GM11168 (cell line): Measurements from ENCODE around the gene GPRC5B.

Source experiments
- in situ Hi-C: fragments of 300-500 bp; cut with MboI; formaldehyde crosslinking; loops from one replicate; pipeline ENCODE4 v1.12.0; 2022; ENCODE audit warnings: low sequenced_read_pairs; ENCODE audit not compliant: unreplicated experiment

Gene GPRC5B

DNA sequence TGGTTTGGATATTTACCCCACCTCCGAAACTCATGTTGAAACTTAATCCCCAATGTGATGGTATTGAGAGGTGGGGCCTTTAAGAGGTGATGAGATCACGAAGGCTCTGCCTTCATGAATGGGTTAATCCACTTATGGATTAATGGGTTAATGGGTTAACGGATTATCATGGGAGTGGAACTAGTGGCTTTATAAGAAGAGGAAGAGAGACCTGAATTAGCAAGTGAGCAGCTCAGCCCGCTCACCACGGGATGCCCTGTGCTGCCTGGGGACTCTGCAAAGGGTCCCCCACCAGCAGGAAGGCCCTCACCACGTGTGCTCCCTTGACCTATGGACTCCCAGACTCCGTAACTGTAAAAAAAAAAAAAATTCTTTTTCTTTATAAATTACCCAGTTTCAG lies 16.5 kb upstream of the GPRC5B start:
- in situ Hi-C loops: loop anchor here (10.0 to 25.0 kb wide), 2 partner anchors 404 to 486 kb away; no protein-coding TSS in a partner anchor

DNA sequence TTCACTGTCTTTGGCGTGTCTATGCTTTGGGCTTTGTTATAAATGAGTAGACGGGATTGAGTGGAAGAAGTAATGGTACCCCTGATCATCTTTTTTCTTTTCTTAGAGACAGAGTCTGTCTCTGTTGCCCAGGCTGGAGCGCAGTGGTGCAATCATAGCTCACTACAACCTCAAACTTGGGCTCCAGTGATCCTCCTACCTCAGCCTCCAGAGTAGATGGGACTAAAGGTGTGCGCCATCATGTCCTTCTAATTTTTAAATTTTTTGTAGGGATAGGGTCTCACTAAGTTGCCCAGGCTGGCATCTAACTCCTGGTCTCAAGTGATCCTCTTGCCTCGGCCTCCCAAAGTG lies 14.9 kb upstream of the GPRC5B start:
- in situ Hi-C loops: no loop called here

DNA sequence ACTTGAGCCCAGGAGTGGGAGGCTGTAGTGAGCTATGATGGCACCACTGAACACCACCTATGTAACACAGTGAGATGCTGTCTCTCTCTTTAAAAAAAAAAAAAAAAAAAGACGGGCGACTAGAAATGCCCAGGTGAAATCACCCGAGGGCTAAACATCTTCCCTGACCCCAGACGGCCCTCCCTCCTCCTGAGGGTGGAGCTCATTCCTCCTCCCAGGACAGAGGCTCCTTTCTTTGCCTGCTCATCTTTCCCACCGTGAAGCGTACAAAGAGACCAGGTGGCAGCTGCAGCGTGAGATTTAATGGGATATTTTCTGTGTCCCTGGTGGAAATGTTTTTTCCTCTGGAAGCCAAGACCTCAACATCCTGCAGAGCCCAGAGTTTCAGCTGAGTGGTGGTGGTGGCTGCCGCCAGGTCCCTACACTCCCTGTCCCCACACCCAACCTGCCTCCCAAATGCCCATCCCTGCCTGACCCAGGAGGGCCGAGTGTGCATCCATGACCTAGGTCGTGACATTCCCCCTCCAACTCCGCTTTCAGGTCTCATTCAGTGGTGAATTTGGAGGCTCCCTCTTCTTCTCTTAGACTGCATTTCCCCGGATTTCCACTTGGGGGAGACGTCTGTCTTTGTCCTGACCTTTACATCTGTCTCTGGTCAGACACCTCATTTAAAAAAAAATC lies 14.4 kb upstream of the GPRC5B start:
- in situ Hi-C loops: no loop called here

DNA sequence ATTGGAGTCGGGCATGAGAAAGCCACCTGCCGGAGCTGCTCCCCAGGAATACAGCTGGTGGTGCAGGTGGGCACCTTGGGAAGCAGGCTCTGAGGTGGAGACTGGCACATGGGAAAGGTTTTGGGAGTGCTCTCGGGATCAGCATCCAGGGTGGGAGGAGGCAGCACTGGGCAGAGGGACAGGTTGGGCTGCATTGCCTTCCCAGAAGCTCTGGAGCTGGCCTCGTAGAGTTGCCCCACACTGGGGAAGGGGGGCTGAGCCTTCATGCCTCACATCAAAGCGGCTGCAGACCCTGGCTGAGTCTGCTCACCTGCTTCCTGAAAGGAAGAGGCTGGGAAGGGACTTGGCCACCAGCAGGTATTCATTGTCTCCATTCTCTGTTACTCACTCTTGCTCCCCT lies 13.5 kb upstream of the GPRC5B start:
- in situ Hi-C loops: no loop called here

DNA sequence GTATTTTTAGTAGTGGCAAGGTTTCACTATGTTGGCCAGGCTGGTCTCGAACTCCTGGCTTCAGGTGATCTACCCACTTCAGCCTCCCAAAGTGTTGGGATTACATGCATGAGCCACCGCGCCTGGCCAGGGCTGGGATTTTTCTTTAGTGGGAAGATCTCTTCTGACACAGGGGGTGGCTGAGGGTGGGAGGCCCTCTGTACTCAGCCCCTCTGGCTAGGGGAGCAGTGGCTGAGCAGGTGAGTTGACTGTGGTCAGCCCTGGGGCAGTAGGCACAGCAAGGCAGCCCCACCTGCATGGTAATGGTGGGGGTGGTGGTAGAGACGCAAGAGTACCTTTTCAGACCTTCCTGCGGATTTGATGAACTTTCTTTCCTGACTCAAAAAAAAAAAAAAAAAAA lies 12.3 kb upstream of the GPRC5B start:
- in situ Hi-C loops: no loop called here

DNA sequence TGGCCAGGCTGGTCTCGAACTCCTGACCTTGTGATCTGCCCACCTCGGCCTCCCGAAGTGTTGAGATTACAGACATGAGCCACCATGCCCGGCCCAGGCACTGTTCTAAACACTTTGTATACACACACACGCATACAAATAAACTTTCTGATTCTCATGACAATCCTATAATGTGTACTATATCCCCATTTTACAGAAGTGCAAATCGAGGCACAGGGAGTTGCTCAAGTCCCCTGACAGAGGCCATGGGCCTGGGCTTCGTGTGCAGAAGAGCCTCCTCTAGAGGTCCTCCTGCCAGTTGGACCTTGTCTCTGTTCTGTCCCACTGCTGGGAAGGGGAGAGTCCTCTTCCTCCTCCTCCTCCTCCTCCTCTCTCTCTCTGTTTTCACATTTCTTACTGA lies 9.9 kb upstream of the GPRC5B start:
- in situ Hi-C loops: no loop called here

DNA sequence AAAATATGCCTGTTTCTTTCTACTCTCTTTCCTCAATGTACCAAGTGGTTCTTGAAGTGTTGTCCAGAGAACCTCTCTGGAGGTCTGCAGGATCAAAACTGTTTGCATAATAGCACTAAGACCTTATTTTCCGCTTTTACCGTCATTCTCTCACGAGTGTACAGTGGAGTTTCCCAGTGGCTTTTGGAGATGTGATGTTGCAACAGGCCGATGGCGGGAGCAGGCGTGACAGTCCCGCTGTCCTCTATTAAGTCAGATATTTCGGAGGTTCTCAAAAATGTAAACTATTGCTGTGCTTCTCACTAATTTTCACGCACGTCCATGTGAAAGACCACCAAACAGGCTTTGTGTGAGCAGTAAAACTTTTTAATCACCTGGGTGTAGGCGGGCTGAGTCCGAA lies 8.3 kb upstream of the GPRC5B start:
- in situ Hi-C loops: no loop called here

DNA sequence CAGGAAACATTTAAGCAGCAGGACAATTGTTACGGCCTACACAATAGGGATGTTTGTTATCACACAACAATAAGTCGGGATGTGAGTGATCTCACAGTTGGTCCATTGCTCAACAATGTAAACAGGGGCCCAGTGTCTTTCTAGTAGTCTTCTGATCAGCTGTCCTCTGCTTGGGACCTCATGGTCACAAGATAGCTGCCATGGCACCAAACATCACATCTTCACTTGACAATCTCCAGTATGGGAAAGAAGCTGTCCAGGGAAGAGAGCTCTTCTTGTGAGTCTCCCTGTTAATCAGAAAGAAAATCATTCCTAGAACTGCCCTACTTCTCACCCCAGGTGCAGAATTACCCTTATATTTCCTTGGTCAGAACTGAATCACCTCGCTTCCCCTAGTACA lies 6.3 kb upstream of the GPRC5B start:
- in situ Hi-C loops: no loop called here

DNA sequence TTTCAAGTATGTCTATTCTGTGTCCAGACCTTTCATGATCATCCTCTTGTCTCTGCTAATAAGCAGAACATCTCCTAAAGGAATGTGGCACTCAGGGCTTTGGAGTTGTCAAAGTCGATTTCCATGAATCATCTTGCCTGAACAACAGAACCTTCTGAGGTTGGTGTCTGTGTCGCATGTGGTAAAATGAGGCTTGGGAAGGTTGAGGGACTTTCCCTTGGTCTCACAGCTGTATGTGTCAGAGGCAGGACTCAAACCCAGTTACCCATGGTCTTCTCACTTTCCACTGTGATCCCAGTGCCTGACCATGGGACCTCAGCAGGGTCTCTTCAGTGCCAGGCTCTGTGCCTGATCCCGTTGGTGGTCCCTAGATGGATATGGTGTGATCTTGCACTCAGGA lies 4.2 kb upstream of the GPRC5B start:
- in situ Hi-C loops: loop anchor here (10.0 kb wide), 1 partner anchor 314 kb away; no protein-coding TSS in a partner anchor

DNA sequence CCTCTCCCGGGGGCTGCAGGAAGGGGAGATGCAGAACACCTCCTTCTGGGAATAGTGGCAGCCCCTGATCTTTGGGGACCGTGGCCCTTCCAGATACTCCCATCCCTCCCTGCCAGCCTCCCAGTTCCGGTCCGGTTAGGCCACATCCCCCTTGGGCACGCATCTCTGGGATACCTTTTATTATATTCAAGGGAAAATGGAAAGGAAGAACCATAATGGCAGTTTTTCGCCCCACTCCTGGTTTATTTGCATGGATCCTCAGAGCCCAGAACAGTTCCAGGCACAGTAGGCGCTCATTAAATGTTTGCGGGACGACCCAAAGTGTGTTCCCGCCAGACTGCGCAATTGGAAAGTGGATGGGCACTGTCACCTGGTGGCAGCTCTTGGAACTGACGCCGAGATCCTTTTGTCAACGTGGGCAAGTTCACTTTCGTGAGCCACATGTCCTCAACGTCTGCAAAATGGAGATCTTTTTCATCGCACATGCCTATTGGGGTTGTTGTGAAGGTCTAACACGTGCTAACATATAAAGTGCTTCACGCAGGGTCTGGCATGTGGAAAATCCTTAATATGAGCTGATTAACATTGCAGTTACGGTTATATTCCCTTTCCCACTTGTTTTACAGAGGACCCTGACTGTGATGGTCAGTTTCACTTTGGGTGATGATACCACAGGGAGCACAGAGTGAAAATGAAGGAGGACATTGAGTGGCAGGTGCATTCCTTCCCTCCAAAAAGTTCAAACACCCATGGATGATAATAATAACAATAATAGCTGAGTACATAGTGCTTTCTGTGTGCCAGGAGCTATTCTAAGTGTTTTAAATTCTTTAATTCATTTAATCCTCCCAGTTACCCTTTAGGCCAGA lies 1.7 kb upstream of the GPRC5B start:
- in situ Hi-C loops: loop anchor here (10.0 kb wide), 1 partner anchor 312 kb away; no protein-coding TSS in a partner anchor

DNA sequence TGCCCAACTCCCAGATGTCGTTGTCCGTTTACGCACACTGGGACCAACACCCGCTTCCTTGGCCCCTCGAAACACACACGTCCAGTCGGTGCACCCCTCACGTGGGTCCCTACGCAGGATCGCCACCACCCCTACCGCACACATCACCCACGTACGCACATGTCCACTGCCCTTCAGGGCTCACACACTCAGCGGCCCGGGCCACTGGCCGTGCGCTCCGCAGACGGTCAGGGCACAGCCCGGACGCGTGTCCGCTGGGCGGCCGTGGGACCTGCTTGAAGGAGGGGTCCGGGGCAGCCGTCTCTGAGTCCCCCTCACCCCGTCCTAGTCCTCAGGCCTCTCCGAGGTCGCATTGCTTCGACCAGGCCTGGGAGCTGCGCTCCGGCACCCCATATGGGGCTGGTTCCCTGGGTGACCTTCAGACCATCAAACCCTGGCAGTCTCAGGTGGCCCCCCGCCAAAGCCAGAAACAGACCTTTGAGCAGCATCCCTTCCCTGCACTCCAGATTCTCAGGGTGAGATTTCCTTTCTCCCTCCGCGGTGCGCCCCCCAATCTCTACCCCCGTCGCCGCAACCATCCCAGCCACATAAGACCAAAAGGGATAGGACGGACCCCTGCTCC lies 914 bp upstream of the GPRC5B start:
- in situ Hi-C loops: loop anchor here (10.0 kb wide), 1 partner anchor 311 kb away; no protein-coding TSS in a partner anchor

DNA sequence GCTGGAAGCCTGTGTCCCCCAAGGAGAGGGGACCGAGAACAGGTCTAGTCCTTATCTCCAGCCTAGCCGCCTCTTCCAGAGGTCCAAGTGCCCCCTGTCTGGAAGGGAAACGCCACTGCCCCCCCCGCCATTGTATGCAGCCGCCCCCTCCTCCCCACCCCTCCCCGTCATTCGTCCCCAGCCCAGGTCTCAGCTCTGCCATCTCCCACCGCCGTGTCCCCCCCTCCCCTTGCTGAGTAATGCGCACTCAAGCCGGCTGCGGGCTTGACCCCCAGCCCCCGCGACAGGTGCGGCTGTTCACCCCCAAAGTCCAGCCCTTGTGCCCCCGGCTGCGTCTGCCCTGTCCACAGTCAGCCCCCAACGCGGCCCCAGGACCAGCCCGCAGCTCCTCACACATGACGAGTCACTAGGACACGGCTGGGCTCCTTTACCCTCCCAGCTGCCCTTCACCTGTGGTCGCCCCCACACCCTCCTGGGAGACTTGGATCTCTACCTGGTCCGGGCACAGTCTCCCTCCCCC lies 622 bp downstream of the GPRC5B start:
- in situ Hi-C loops: loop anchor here (10.0 kb wide), 1 partner anchor 309 kb away; no protein-coding TSS in a partner anchor

DNA sequence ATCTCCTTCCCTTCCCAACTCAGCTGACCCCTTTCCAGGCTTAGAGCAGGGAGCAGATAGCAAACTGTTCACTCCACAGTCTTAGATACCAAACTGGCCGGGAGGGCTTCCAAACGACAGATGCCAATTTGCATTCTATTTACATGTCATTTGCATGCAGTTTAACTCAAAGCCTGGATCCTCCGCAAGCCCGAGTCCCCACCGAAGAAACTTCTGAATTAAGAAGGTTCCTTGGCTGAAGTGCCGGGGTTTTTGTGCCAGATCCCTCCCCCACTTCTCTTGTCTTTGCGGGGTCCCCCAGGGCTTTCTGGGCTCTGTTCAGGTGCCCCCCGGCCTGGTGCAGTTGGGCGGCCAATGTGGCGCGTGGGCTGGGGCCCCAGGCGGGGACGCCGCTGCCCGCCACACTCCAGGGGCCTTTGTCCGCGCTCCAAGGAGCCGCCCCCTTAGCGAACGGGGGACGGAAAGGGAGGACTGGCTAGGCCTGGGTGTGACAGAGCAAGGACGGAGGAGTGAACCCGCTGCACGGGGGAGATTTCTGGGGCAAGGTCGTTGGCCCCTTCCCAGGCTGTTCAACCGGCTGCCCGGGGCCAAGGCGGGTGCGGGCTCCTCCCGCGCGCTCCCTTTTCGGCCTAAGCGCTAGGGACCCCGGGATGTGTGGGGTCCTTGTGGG lies 1.2 kb downstream of the GPRC5B start:
- in situ Hi-C loops: loop anchor here (10.0 kb wide), 1 partner anchor 309 kb away; no protein-coding TSS in a partner anchor

DNA sequence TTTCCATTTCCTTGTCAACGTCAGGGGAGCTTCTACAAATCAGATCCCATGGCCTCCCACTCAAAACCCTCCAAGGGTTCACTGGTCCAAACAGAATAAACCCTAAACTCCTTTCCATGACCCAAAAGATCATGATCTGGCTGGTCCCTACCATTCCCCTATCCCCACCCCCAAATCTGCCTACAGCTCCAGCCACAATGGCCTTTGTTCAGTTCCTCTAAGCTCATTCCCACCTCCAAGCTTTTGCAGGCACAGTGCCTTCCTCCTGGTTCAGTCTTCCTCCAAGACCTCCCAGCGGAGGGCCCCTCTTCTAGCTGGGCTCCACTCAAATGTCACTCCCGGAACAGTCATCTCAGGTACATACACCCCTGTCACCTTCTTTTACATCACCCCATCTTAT lies 2.0 kb downstream of the GPRC5B start:
- in situ Hi-C loops: loop anchor here (10.0 kb wide), 1 partner anchor 308 kb away; no protein-coding TSS in a partner anchor

DNA sequence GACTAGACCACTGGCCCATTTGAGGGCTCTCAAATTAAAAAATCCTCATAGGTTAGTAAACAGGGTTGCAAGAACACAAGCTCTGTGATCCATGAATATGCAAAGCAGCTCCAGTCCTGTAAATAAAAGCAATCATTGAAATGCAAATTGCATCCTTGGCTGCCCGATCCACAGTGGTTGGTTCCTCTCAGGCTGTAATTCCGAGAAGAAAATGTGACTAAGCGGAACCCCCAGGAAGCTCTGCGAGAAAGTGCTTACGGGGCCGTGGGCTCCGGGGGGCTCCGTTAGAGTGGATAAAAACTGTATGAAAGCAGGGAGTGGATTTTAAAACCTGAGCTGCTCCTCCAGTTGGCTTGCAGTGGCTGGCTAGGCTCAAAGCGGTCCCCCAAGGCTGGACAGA lies 2.5 kb downstream of the GPRC5B start:
- in situ Hi-C loops: loop anchor here (10.0 kb wide), 1 partner anchor 307 kb away; no protein-coding TSS in a partner anchor

DNA sequence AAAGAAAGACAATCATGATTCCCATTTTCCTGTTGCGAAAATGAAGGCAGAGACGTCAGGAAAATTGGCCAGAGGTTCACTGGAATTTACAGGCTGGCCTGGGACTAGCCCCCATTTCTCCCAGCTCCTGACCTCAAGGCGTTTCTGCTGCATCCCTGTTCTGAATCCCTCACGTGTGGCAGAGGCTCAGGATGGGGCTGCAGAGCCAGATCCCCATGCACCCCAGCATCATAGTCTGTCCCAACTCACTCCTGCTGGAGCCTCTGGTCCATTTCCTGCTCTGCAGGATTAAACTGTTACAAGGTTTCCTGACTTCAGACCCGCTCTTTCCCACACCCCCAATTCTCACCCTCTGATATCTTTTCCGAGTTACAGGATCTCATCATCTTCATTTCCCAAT lies 2.9 kb downstream of the GPRC5B start:
- in situ Hi-C loops: loop anchor here (10.0 kb wide), 1 partner anchor 307 kb away; no protein-coding TSS in a partner anchor

DNA sequence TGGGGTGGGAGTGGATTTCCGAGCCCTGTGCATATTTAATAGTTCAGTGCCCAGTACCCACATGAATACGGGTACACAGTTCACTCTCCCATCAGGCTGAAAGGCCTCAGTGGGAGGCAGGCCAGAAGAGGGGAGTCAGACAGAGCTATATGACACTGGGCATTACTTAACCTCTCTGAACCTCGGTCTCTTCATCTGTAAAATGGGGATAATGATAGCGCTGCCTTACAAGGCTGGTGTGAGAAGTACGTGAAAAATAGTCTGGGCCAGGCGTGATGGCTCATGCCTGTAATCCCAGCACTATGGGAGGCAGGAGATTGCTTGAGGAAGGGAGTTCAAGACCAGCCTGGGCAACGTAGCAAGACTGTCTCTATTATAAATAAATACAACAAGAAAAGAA lies 3.6 kb downstream of the GPRC5B start:
- in situ Hi-C loops: loop anchor here (10.0 kb wide), 1 partner anchor 306 kb away; no protein-coding TSS in a partner anchor

DNA sequence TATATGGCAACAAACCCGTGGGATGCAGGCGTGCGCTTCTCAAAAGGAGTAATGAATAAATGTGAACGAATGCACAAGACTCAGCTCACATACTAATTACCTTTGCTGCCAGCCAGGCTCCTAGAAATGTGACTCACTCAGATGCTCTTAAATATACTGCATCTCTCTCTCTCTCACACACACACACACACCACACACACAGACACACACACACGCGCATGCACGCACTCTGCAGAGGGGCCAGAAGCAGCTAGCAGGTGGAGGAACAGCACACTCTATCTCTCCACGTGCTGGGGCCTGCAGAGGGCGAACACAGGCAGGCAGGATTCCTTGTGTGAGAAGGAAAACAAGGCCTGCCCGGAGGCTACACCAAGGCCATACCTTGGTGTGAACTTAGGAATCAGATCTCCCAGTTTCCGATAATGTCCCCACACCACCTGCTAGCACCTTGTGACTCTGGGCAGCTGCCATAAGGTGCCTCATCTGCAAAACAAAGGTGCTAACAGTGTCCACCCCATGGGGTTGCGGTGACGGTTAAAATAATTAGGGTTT lies 5.3 kb downstream of the GPRC5B start:
- in situ Hi-C loops: no loop called here

DNA sequence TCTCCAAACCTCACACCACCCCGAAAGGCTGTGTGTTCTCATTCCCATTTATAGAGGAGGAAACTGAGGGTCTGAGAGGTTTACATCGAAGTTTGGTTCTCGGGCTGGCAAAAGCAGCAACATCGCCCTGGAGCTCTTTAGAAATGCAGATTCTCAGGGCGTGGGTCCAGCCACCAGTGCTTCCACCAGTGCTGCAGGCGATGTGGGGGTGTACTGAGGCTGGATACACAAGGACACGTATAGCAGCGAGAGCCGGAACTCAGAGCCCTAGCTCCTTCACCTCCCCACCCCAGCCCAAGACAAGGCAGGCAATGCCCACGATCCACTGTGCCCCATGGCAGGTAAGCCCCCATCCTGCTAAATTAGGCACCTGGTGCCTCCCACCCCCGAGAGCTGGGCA lies 5.9 kb downstream of the GPRC5B start:
- in situ Hi-C loops: no loop called here
